NCI-H1436 treated with DMSO at 0.1 percent for 48 hours (cell line): ENCODE results near the gene HBG1.
"Not testable (repeated sequence)": the region's sequence is repeated elsewhere in the genome, so short reads cannot be mapped to it uniquely, and the experiment has no call there.

Source experiments
- DNase-seq: peaks from one replicate; lab custom pipeline; 2025; lab: John Stamatoyannopoulos, UW

The HBG1 gene

GRCh38 chr11:5277807-5278382 lies 28.2 kb upstream of the HBG1 start:
- no peak for DNase-seq

- no peak for DNase-seq
These were observed 27.0 kb upstream of the HBG1 start for GRCh38 chr11:5276697-5277096.

DNA sequence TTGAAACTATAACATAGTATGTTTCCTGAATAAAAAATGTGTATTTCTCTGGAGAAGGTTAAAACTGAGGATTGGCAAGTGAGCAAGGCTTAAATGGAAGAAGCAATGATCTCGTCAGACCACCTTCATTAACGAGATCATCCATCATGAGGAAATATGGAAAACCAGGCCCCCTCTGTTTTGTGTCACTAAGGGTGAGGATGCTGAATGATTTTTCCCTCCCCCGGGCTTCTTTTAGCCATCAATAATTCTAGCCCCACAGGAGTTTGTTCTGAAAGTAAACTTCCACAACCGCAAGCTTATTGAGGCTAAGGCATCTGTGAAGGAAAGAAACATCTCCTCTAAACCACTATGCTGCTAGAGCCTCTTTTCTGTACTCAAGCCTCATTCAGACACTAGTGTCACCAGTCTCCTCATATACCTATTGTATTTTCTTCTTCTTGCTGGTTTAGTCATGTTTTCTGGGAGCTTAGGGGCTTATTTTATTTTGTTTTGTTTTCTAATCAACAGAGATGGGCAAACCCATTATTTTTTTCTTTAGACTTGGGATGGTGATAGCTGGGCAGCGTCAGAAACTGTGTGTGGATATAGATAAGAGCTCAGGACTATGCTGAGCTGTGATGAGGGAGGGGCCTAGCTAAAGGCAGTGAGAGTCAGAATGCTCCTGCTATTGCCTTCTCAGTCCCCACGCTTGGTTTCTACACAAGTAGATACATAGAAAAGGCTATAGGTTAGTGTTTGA lies 25.9 kb upstream of the HBG1 start:
- no peak for DNase-seq

DNA sequence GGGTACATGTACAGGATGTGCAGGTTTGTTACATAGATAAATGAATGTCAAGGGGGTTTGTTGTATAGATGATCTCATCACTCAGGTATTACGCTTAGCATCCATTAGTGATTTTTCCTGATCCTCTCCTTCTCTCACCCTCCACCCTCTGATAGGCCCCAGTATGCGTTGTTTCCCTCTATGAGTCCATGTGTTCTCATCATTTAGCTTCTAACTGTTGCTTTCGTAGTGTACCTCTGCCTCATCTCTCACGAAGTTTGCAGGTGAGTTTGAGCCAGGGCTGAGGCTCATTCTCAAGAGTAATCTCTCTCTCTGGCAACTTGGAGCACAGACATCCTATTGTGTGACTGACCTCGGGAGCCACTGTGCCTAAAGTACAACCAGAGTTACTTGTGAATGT lies 24.7 kb upstream of the HBG1 start:
- no peak for DNase-seq

- DNase-seq = no peak
These were observed 22.8 kb upstream of the HBG1 start for GRCh38 chr11:5272395-5273017.

- DNase-seq = no peak
These were observed 20.1 kb upstream of the HBG1 start, which contains the start of gene HBE1 for GRCh38 chr11:5269715-5270147. TSS of gene HBE1 (minus strand) at chr11:5269945. CDS start at chr11:5269890, 55 bp downstream.

DNA sequence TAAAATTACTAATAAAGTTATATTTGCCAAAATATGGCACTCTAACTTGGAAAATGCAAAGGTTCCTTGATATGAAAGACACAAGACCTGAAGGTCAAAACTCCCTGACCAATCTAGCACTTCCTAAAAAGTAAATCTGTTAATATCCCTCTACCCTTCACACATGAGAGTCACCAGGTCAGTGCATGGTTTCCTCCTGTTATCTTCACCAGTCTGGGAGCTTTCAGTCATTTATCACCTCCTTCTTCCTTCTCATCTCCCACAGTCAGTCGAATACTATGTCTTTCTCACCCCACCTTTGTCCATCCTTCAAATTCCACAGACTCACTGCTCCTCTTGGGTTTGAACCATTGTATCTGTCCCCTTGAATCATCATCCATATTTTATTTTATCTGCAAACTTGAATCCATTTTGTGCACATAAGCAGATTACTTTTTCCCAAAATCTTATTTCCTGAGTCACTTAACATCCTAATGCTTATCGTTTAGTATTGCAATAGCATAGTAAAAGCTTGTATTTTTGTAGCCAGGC lies 17.4 kb upstream of the HBG1 start:
- DNase-seq = no peak

GRCh38 chr11:5266609-5267008 lies 17.0 kb upstream of the HBG1 start:
- no peak for DNase-seq

GRCh38 chr11:5265832-5266231 lies 16.2 kb upstream of the HBG1 start:
- no peak for DNase-seq

DNA sequence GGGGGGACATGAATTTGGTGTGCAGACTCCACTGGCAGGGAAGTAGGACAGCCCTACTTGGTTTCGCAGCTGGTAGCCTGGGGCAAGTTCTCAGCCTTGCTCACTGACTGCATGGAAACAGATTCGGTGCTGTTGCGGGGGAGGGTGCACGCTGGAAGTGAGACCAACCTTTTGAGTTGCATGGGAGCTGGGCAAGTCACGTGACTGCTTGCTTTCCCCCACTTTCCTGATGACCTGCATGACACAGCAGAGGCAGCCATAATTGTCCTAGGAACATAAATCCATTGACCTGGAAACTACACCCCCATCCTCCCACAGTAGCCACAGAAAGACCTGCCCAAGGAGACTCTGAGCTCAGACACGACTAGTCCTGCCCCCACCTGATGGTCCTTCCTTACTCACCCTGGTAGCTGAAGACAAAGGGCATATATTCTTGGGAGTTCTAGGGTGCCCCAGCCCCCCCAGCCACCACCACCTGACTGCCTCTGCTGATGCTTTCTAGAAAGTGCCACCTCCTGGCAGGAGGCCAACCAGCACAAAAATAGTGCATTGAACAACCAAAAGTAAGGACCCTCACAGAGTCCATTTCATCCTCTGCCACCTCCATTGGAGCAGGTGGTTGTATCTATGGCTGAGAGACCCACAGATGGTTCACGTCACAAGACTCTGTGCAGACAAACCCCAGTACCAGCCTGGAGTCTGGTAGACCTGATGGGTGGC lies 9.0 kb upstream of the HBG1 start:
- DNase-seq = no peak

DNA sequence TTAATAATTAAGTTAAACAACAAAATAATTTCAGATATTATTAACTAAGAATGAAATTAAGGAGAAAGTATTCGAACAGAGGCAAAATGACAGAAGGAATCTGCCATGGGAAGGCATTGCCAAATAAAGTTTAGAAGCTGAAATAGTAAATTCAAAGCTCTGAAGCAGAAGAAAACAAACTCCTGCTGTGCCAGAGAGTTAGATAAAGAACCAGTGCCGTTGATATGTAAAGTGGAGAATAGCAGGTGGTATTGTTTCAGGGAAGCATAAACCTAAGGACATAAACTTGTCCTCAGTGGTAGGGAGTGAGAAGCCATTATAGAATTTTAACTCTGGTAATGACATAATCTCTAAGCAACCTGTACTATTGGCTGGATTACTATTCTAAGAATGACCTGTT lies 7.6 kb upstream of the HBG1 start:
- DNase-seq = no peak

- not testable (repeated sequence) for DNase-seq
These were observed 5.2 kb upstream of the HBG1 start, which contains the start of gene HBG2 for GRCh38 chr11:5254646-5255413. TSS of gene HBG2 (minus strand) at chr11:5254781. CDS start at chr11:5254728, 53 bp downstream.

GRCh38 chr11:5254023-5254422 lies 4.4 kb upstream of the HBG1 start:
- DNase-seq = not testable (repeated sequence)

- DNase-seq = not testable (repeated sequence)
These were observed 3.8 kb upstream of the HBG1 start for GRCh38 chr11:5253440-5253839.

GRCh38 chr11:5252919-5253265 lies 3.2 kb upstream of the HBG1 start:
- DNase-seq = no peak

DNA sequence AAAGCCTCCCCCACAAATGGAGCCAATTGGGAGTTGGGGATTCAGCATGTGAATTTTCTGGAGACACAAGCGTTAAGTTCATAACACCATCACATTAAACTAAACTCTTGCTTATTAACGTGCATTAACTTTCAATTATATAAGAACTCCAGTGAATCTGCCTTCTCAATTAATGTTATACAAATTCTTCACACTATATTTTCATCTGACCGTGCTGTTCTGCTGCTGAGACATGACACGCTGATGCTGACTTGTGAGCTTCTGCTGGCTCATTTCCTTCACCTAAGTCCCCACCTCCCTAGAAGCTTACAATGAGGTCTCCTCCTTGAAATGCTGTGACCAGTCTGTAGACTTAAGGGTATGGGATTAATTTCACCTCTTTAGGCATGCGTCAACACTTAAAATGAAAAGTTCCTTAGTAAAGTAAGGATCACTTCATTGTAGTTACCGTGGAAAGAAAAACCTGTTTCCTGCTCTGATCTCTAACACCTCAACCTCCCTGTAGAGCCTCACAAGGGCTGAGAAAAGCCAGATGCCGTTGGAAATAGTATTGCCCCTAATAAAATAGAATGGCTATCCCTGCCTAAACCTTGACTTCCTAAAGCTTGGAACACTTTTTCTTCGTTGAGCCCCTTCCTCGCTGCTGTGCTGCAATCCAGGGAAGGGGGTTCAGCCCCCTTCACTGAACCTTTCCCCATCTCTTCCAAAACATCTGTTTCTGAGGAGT lies 2.7 kb upstream of the HBG1 start:
- no peak for DNase-seq

- no peak for DNase-seq
These were observed 2.1 kb upstream of the HBG1 start for GRCh38 chr11:5251746-5252145.

DNA sequence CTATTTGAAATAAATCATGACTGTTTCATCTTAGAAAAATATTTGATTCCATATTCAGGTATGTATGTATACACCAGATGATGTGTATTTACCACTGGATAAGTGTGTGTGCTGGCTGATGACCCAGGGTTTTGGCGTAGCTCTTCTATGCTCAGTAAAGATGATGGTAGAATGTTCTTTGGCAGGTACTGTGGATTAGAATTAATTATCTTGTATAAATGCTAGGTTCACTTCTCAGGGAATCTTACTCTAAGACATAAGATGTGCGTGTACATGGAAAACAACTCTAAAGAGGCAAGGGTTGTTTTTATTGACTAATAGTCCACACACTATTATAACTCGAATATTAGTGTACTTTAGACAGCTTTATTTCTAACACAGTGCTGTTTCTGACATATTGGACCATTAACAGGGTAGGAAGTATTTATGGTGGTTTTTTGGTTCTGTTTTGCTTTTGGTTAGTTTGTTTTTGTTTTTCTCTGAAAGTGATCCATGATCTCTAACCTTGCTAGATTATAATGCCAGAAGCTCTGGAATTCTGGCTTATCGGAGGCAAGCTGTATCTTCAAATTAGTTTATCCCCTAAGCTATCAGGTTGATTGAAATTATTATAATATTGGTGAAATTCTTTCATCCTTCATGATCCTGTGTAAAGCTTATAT lies 1.0 kb upstream of the HBG1 start:
- DNase-seq = no peak

DNA sequence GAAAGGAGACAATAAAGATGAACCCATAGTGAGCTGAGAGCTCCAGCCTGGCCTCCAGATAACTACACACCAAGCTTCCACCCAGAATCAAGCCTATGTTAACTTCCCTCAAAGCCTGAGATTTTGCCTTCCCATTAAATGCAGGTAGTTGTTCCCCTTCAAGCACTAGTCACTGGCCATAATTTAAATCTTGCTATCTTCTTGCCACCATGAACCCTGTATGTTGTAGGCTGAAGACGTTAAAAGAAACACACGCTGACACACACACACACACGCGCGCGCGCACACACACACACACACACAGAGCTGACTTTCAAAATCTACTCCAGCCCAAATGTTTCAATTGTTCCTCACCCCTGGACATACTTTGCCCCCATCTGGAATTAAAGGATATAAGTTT lies 1.2 kb downstream of the HBG1 start:
- not testable (repeated sequence) for DNase-seq

DNA sequence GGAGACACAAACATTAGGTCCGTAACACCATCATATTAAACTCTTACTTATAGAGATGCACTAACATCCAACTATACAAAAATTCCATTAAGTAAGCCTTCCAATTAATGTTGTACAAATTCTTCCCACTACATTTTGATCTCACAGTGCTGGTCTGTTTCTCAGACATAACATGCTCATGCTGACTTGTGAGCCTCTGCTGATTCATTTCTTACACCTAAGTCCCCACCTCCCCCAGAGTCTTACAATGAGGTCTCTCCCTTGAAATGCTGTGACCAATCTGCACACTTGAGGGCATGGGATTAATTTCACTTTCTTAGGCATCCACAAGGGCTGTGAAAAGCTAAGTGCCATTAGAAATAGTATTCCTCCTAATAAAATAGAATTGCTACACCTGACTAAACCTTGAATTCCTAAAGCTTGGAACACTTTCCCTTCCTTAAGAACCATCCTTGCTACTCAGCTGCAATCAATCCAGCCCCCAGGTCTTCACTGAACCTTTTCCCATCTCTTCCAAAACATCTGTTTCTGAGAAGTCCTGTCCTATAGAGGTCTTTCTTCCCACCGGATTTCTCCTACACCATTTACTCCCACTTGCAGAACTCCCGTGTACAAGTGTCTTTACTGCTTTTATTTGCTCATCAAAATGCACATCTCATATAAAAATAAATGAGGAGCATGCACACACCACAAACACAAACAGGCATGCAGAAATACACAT lies 2.0 kb downstream of the HBG1 start:
- no peak for DNase-seq
